ENCODE results near the gene SLC38A1.

DNA sequence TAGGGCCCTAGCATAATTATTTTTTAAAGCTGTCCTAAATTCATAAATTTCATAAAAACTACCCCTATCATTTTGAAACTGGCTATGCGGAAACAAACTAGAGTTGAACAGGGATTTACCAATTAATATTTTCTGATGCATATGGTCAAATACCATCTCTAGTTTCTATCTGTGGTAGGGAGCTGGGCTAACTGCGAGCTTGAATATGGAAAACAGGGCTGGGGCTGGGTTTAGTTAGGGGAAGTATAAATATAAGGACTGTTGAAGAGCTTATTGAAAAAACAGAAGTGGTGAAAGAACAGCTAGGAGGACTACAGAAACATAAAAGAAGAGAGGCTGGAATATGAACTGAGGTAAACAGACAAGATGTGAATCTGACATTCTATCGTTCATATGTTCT is 91.8 kb downstream of the SLC38A1 start:
- no peak for TF ChIP-seq GATA2 (IDR thresholded peaks at IDR 0.05; ENCODE audit: low read depth, low read length)
- no peak for TF ChIP-seq GATA3 (IDR thresholded peaks at IDR 0.05; ENCODE audit: low read depth, low read length)
